ENCODE measurements around the gene RASAL2. TPM values are rescaled to one million over a fixed set of nuclear protein-coding genes. Genes with fewer than 3 reads are reported as not detected.

Gene RASAL2
- total and polyA plus RNA-seq, 2 experiments from 2014 or later, result 16.0 to 42.2 TPM

DNA sequence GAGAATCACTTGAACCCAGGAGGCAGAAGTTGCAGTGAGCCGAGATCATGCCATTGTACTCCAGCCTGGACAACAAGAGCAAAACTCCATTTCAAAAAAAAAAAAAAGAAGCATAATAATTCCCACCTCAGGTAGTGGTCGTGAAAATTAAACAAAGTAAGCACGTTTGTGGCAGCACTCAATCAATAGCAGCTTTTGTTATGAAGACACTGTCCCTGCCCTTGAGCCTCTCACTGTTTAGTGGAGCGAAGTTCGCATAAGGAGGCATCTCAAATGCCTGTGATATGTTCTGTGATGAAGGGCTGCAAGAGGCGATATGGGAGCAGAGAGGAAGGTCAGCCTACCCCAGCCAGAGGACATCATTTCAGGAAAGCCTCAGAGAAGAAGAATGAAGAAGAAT, 43.8 kb upstream of the RASAL2 start:
- Histone ChIP-seq H2AFZ (peak overlapping the region; percentile 76), H3K36me3 (ENCODE audit: insufficient read depth) (no peaks in the 10 kb centered on the region), H3K27ac (ENCODE audit: low read depth) (no peak overlapping the region), H3K9me2 (ENCODE audit: insufficient read depth) (no peaks in the 10 kb centered on the region), H3K79me2 (replicated peaks; ENCODE audit: insufficient read depth) (no peaks in the 10 kb centered on the region), H4K20me1 (replicated peaks; ENCODE audit: insufficient read depth) (no peaks in the 10 kb centered on the region), H3K27me3 (ENCODE audit: insufficient read depth) (no peaks in the 10 kb centered on the region), H3K4me3 (no peak overlapping the region), H3K4me1 (ENCODE audit: insufficient read depth) (peaks cover 32% of the 10 kb centered on the region), H3F3A (replicated peaks; ENCODE audit: low read depth) (0 out of 2 replicates have a peak, but pooled peaks cover 4% of the 10 kb centered on the region), H3K4me2 (no peak overlapping the region)
- no peaks in the 10 kb centered on the region for H3K36me3 Mint-ChIP-seq (ENCODE audit: low read depth)
- DNase-seq (ENCODE audit: low spot score) (no peak), ATAC-seq (no peak)
- H3K27me3 Mint-ChIP-seq (ENCODE audit: insufficient read depth, low read depth, poor library complexity), result no peaks in the 10 kb centered on the region
- peaks cover 41% of the 10 kb centered on the region for H3K4me1 Mint-ChIP-seq
- H3K4me3 Mint-ChIP-seq, result no peak overlapping the region
- no peaks in the 10 kb centered on the region for H3K9me3 Mint-ChIP-seq
- no peak overlapping the region for H3K27ac Mint-ChIP-seq
- TF ChIP-seq EZH2phosphoT487 (IDR thresholded peaks at IDR 0.05; ENCODE audit: unreplicated experiment) (no peak), CREB1 (CRISPR knock-in tag; IDR thresholded peaks at IDR 0.05; ENCODE audit: low read depth) (no peak), ZNF462 (CRISPR knock-in tag; IDR thresholded peaks at IDR 0.05) (no peak), STAT1 (IDR thresholded peaks at IDR 0.05; ENCODE audit: unreplicated experiment) (no peak), NANOG (IDR thresholded peaks at IDR 0.05; ENCODE audit: borderline replicate concordance) (no peak), JUNB (IDR thresholded peaks at IDR 0.05; ENCODE audit: unreplicated experiment) (no peak), ETS1 (IDR thresholded peaks at IDR 0.05) (no peak), ZNF331 (CRISPR knock-in tag; IDR thresholded peaks at IDR 0.05; ENCODE audit: low read depth) (no peak), POLR2AphosphoS5 (IDR thresholded peaks at IDR 0.05; ENCODE audit: low read depth) (no peak), ZNF114 (CRISPR knock-in tag; IDR thresholded peaks at IDR 0.05) (no peak)
- TF ChIP-seq, protein P1, sequence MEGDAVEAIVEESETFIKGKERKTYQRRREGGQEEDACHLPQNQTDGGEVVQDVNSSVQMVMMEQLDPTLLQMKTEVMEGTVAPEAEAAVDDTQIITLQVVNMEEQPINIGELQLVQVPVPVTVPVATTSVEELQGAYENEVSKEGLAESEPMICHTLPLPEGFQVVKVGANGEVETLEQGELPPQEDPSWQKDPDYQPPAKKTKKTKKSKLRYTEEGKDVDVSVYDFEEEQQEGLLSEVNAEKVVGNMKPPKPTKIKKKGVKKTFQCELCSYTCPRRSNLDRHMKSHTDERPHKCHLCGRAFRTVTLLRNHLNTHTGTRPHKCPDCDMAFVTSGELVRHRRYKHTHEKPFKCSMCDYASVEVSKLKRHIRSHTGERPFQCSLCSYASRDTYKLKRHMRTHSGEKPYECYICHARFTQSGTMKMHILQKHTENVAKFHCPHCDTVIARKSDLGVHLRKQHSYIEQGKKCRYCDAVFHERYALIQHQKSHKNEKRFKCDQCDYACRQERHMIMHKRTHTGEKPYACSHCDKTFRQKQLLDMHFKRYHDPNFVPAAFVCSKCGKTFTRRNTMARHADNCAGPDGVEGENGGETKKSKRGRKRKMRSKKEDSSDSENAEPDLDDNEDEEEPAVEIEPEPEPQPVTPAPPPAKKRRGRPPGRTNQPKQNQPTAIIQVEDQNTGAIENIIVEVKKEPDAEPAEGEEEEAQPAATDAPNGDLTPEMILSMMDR (conservative IDR thresholded peaks at IDR 0.05; ENCODE audit: low read depth in 2 of 2), result no peak
- TF ChIP-seq, protein P2, sequence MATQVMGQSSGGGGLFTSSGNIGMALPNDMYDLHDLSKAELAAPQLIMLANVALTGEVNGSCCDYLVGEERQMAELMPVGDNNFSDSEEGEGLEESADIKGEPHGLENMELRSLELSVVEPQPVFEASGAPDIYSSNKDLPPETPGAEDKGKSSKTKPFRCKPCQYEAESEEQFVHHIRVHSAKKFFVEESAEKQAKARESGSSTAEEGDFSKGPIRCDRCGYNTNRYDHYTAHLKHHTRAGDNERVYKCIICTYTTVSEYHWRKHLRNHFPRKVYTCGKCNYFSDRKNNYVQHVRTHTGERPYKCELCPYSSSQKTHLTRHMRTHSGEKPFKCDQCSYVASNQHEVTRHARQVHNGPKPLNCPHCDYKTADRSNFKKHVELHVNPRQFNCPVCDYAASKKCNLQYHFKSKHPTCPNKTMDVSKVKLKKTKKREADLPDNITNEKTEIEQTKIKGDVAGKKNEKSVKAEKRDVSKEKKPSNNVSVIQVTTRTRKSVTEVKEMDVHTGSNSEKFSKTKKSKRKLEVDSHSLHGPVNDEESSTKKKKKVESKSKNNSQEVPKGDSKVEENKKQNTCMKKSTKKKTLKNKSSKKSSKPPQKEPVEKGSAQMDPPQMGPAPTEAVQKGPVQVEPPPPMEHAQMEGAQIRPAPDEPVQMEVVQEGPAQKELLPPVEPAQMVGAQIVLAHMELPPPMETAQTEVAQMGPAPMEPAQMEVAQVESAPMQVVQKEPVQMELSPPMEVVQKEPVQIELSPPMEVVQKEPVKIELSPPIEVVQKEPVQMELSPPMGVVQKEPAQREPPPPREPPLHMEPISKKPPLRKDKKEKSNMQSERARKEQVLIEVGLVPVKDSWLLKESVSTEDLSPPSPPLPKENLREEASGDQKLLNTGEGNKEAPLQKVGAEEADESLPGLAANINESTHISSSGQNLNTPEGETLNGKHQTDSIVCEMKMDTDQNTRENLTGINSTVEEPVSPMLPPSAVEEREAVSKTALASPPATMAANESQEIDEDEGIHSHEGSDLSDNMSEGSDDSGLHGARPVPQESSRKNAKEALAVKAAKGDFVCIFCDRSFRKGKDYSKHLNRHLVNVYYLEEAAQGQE (IDR thresholded peaks at IDR 0.05; ENCODE audit: unreplicated experiment), result no peak

All from GM23338 (cell line).